ENCODE data around the gene HCCS.

The HCCS gene

GRCh38 chrX:11085305-11085704 is 25.8 kb upstream of the HCCS start:
- Histone ChIP-seq H3K36me3 (ENCODE audit: insufficient read depth, insufficient read length, low read length) (no peaks in the 10 kb centered on the region), H3K4me3 (ENCODE audit: insufficient read length, low read depth) (no peak overlapping the region), H3K4me1 (ENCODE audit: insufficient read depth, insufficient read length) (no peaks in the 10 kb centered on the region), H3K27me3 (ENCODE audit: insufficient read depth, insufficient read length) (no peaks in the 10 kb centered on the region), H3K9ac (ENCODE audit: insufficient read length, low read depth) (no peak overlapping the region), H3K9me3 (ENCODE audit: insufficient read depth, low read length) (peaks cover 7% of the 10 kb centered on the region)
- no peak for TF ChIP-seq YY1 (IDR thresholded peaks at IDR 0.05; ENCODE audit: insufficient read depth, insufficient read length)
- no peak for TF ChIP-seq ZNF274 (IDR thresholded peaks at IDR 0.05; ENCODE audit: low read depth, low read length)
- no peak for TF ChIP-seq SUZ12 (IDR thresholded peaks at IDR 0.05; ENCODE audit: extremely low read depth, insufficient read depth, insufficient read length)
- no peak for DNase-seq (ENCODE audit: low read depth, low spot score)

GRCh38 chrX:11089802-11090201 is 21.3 kb upstream of the HCCS start:
- no peak overlapping the region for H3K9ac ChIP-seq (ENCODE audit: insufficient read length, low read depth)
- H3K4me1 ChIP-seq (ENCODE audit: insufficient read depth, insufficient read length) = no peaks in the 10 kb centered on the region
- no peaks in the 10 kb centered on the region for H3K27me3 ChIP-seq (ENCODE audit: insufficient read depth, insufficient read length)
- no peak overlapping the region for H3K4me3 ChIP-seq (ENCODE audit: insufficient read length, low read depth)
- no peak for TF ChIP-seq YY1 (IDR thresholded peaks at IDR 0.05; ENCODE audit: insufficient read depth, insufficient read length)
- TF ChIP-seq SUZ12 (IDR thresholded peaks at IDR 0.05; ENCODE audit: extremely low read depth, insufficient read depth, insufficient read length) = no peak
- no peak for TF ChIP-seq ZNF274 (IDR thresholded peaks at IDR 0.05; ENCODE audit: low read depth, low read length)
- no peaks in the 10 kb centered on the region for H3K36me3 ChIP-seq (ENCODE audit: insufficient read depth, insufficient read length, low read length)
- no peak for DNase-seq (ENCODE audit: low read depth, low spot score)
- H3K9me3 ChIP-seq (ENCODE audit: insufficient read depth, low read length) = peaks cover 19% of the 10 kb centered on the region

GRCh38 chrX:11097933-11098332 is 13.2 kb upstream of the HCCS start:
- H3K27me3 ChIP-seq (ENCODE audit: insufficient read depth, insufficient read length) = no peaks in the 10 kb centered on the region
- no peak overlapping the region for H3K9ac ChIP-seq (ENCODE audit: insufficient read length, low read depth)
- TF ChIP-seq YY1 (IDR thresholded peaks at IDR 0.05; ENCODE audit: insufficient read depth, insufficient read length) (no peak), SUZ12 (IDR thresholded peaks at IDR 0.05; ENCODE audit: extremely low read depth, insufficient read depth, insufficient read length) (no peak), ZNF274 (IDR thresholded peaks at IDR 0.05; ENCODE audit: low read depth, low read length) (no peak)
- no peak for DNase-seq (ENCODE audit: low read depth, low spot score)
- H3K4me1 ChIP-seq (ENCODE audit: insufficient read depth, insufficient read length) = peaks cover 2% of the 10 kb centered on the region
- no peaks in the 10 kb centered on the region for H3K9me3 ChIP-seq (ENCODE audit: insufficient read depth, low read length)
- H3K4me3 ChIP-seq (ENCODE audit: insufficient read length, low read depth) = no peak overlapping the region
- H3K36me3 ChIP-seq (ENCODE audit: insufficient read depth, insufficient read length, low read length) = no peaks in the 10 kb centered on the region

GRCh38 chrX:11099465-11099864 is 11.7 kb upstream of the HCCS start:
- TF ChIP-seq SUZ12 (IDR thresholded peaks at IDR 0.05; ENCODE audit: extremely low read depth, insufficient read depth, insufficient read length) (no peak), ZNF274 (IDR thresholded peaks at IDR 0.05; ENCODE audit: low read depth, low read length) (no peak)
- H3K4me1 ChIP-seq (ENCODE audit: insufficient read depth, insufficient read length) = peaks cover 2% of the 10 kb centered on the region
- no peaks in the 10 kb centered on the region for H3K36me3 ChIP-seq (ENCODE audit: insufficient read depth, insufficient read length, low read length)
- DNase-seq (ENCODE audit: low read depth, low spot score) = no peak
- H3K27me3 ChIP-seq (ENCODE audit: insufficient read depth, insufficient read length) = no peaks in the 10 kb centered on the region
- no peak overlapping the region for H3K9ac ChIP-seq (ENCODE audit: insufficient read length, low read depth)
- H3K9me3 ChIP-seq (ENCODE audit: insufficient read depth, low read length) = no peaks in the 10 kb centered on the region
- H3K4me3 ChIP-seq (ENCODE audit: insufficient read length, low read depth) = no peak overlapping the region

GRCh38 chrX:11100281-11101035 is 10.7 kb upstream of the HCCS start:
- no peaks in the 10 kb centered on the region for H3K27me3 ChIP-seq (ENCODE audit: insufficient read depth, insufficient read length)
- peaks cover 4% of the 10 kb centered on the region for H3K36me3 ChIP-seq (ENCODE audit: insufficient read depth, insufficient read length, low read length)
- DNase-seq (ENCODE audit: low read depth, low spot score) = peak; percentile 28
- H3K9ac ChIP-seq (ENCODE audit: insufficient read length, low read depth) = no peak overlapping the region
- TF ChIP-seq SUZ12 (IDR thresholded peaks at IDR 0.05; ENCODE audit: extremely low read depth, insufficient read depth, insufficient read length) (no peak), ZNF274 (IDR thresholded peaks at IDR 0.05; ENCODE audit: low read depth, low read length) (no peak), YY1 (IDR thresholded peaks at IDR 0.05; ENCODE audit: insufficient read depth, insufficient read length) (no peak)
- no peak overlapping the region for H3K4me3 ChIP-seq (ENCODE audit: insufficient read length, low read depth)
- H3K9me3 ChIP-seq (ENCODE audit: insufficient read depth, low read length) = no peaks in the 10 kb centered on the region
- H3K4me1 ChIP-seq (ENCODE audit: insufficient read depth, insufficient read length) = peaks cover 2% of the 10 kb centered on the region

GRCh38 chrX:11103006-11103405 is 8.1 kb upstream of the HCCS start:
- Histone ChIP-seq H3K27me3 (ENCODE audit: insufficient read depth, insufficient read length) (no peaks in the 10 kb centered on the region), H3K36me3 (ENCODE audit: insufficient read depth, insufficient read length, low read length) (peaks cover 14% of the 10 kb centered on the region), H3K9me3 (ENCODE audit: insufficient read depth, low read length) (no peaks in the 10 kb centered on the region), H3K9ac (ENCODE audit: insufficient read length, low read depth) (no peak overlapping the region), H3K4me1 (ENCODE audit: insufficient read depth, insufficient read length) (peaks cover 2% of the 10 kb centered on the region), H3K4me3 (ENCODE audit: insufficient read length, low read depth) (no peak overlapping the region)
- no peak for DNase-seq (ENCODE audit: low read depth, low spot score)
- TF ChIP-seq YY1 (IDR thresholded peaks at IDR 0.05; ENCODE audit: insufficient read depth, insufficient read length) = no peak
- no peak for TF ChIP-seq SUZ12 (IDR thresholded peaks at IDR 0.05; ENCODE audit: extremely low read depth, insufficient read depth, insufficient read length)
- no peak for TF ChIP-seq ZNF274 (IDR thresholded peaks at IDR 0.05; ENCODE audit: low read depth, low read length)

GRCh38 chrX:11103751-11104150 is 7.4 kb upstream of the HCCS start:
- Histone ChIP-seq H3K4me1 (ENCODE audit: insufficient read depth, insufficient read length) (peaks cover 2% of the 10 kb centered on the region), H3K36me3 (ENCODE audit: insufficient read depth, insufficient read length, low read length) (peaks cover 14% of the 10 kb centered on the region), H3K9me3 (ENCODE audit: insufficient read depth, low read length) (peaks cover 3% of the 10 kb centered on the region), H3K4me3 (ENCODE audit: insufficient read length, low read depth) (no peak overlapping the region), H3K27me3 (ENCODE audit: insufficient read depth, insufficient read length) (no peaks in the 10 kb centered on the region), H3K9ac (ENCODE audit: insufficient read length, low read depth) (no peak overlapping the region)
- DNase-seq (ENCODE audit: low read depth, low spot score) = no peak
- TF ChIP-seq ZNF274 (IDR thresholded peaks at IDR 0.05; ENCODE audit: low read depth, low read length) = no peak
- no peak for TF ChIP-seq YY1 (IDR thresholded peaks at IDR 0.05; ENCODE audit: insufficient read depth, insufficient read length)
- no peak for TF ChIP-seq SUZ12 (IDR thresholded peaks at IDR 0.05; ENCODE audit: extremely low read depth, insufficient read depth, insufficient read length)

Measured in NT2/D1 (cell line).